NCI-H1048 (cell line): Measurements from ENCODE around the gene KRTAP12-1.

Experiments used
- DNase-seq: peaks from one replicate; lab custom pipeline; 2025; lab: John Stamatoyannopoulos, UW

The KRTAP12-1 gene

GRCh38 chr21:44711327-44712202 is 29.6 kb upstream of the KRTAP12-1 start, which contains the start of gene TSPEAR:
TSS of gene TSPEAR (minus strand) at chr21:44711572. CDS start at chr21:44711514, 58 bp downstream.
- DNase-seq: no peak

DNA sequence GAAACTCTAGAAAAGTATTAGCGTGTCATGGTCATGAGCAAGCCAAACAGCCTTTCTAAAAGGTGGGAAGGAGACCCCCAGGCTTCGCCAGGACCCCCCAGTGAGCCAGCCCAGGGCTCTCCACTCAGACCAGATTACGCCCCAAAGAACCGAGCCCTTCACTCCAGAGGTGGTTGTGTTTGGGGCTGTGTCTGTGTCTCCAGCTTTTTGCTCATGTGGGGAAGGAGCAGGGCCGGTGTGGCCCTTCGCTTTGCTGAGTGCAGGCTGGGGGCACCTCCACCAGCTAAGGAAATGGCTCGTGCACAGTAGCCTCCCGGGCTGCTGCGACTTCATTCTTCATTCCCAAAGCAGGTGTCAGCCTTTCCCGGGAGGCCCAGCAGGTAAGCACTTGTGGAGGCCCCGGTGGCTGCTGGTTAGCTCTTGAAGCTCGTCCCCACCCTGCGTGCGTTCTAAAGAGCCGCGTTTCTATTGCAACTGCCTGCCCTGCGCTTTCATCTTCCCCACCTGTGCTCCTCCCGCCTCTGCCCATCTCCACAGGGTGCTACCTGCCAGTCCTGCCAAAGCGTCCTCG is 28.9 kb upstream of the KRTAP12-1 start:
- DNase-seq: no peak

DNA sequence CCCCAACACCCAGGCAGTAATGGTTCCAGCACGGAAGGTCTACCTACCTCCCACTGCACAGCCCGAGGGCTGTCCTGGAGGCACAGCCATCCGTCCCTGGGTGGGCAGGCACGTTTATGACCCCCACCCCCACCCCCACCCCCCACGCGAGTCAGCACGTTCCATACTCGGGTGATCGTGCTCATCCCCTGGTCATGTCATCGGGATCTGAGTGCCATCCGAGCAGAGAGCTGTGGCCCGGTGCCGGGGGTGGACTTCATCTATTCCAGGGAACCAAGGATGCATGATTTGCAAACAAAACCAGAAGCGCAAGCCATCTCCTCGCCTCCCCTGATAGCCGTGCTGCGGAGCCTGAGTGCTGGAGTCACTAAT is 28.3 kb upstream of the KRTAP12-1 start:
- no peak for DNase-seq

DNA sequence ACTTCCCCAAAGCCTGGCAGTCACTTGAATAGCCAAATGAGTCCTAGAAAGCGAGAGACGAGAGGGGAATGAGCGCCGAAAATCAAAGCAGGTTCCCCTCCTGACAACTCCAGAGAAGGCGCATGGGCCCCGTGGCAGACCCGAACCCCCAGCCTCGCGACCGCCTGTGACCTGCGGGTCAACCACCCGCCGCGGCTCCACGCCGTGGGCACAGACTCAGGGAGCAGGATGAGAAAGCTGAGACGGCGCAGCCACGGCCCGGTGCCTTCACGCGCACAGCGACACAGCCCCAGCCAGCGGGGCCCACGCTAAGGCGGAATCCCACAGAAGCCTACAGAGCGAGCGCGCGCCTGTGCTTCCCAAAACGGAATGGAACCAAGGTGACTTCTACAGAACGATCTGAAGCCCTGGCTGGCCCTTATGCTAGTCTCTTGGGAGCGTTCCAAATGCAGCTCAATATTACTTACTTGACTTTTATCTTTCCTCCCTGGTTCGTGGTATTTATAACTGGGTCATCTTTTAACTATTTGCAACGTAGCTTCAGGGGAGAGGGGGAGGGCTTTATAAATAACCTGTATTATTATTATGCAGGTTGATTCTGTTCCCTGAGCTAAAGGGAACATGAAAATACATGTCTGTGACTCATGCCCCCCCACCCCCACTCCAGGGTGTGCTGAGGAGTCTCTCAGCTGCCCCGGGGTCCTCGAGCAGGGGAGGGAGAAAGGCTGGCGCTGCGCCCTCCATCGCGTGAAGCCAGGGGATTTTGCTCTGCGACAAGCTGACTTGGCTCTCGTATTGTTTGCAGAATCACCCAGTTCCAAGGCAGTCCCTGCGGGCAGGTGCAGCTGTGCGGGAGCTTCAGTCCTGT is 27.7 kb upstream of the KRTAP12-1 start:
- DNase-seq: no peak

DNA sequence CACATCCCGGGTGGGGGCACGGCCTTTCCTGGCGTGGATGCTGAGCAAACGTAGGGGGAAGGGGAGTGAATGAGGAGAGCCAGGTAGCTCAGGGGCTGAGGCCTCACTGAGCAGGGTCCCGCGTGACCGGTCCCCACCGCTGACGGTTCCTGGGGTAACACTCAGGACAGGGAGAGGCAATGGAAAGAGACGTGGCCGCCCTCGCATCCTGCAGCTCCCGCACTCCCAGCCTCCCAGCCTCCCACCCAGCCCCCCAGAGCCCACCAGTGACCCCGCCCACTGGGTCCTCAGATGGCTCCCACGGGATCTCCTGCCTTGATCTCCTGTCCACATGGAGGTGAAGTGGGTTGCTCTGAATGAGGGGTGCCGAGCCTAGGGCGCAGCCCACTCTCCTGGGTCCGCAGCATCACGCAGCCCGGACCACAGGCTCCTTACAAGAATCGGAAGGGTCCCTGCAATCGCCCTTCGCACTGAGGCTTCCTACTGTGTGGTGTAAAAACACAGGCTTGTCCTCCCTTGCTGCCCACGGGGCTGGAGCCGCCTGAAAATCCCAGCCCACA is 27.0 kb upstream of the KRTAP12-1 start:
- no peak for DNase-seq

GRCh38 chr21:44708213-44708865 is 26.4 kb upstream of the KRTAP12-1 start:
- no peak for DNase-seq

GRCh38 chr21:44706706-44707581 is 25.0 kb upstream of the KRTAP12-1 start:
- no peak for DNase-seq

DNA sequence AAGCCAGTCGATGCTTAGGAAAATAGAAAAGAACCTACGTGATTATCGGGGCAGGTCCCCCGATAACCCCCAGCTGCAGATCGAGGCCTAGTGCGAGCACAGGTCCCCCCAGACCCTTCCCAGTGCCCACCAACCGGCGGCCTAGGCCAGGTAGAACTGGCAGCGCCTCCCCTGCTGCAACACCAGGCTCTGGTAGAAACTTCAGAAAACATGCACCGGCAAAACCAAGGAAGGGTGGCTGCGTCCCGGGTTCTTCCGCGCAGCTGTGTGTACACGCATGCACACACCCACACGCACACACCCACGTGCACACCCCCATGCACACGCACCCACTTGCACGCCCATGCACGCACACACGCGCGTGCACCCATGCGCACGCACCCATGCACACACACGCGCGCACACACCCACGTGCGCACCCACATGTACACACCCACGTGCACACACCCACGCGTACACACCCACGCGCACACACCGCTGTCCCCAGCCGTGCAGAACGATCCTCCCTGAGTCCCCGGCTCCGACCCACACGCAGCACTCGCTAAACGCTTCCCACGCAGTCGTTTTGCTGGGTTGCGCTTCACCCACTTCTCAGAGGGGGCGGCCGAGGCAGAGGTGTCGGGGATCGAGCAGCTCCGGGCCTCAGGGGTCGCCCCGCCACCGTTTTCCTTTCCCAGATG is 24.2 kb upstream of the KRTAP12-1 start:
- DNase-seq: no peak

- no peak for DNase-seq
Measured at GRCh38 chr21:44704636-44705001, 22.7 kb upstream of the KRTAP12-1 start.

DNA sequence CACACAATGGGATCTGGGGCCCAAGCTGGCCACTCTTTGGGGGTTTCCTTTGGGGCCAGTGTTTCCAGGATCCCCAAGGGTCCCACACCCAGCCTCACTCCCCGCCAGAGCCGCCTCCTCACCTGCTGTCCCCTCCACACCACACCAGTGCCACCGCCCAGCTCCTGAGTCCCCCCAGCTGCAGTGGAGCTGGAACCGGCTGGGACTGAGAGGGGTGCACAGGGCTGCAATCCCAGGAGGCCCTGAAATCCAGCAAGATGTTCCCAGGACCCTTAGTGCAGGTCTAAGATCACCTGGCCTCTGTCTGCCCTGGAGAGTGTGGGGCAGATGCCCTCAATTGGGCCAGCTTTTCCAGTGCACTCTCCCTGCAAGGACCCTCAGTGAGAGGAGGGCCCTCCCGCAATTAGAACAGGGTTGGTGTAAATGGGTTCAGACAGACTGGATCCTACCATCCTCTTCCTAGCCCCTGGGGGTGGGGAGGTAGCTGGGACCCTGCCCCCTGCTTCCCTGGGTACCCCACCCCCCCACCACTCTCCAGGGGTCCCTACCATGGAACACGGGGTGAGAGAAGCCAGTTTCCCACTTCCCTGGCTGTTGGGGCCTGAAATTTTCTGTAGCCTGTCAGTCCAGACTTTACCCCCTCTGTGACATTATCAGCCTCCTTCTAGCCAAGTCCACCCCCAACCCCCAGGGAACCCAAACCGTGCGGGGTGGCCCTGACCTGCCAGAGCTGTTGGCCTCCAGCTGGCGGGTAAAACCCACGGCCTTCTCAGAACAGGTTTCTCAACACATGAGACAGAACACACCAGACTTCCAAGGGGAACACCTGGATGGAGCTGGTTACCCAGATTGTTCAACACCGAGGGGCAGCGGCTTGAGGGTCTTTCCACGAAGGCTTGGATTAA is 22.0 kb upstream of the KRTAP12-1 start:
- no peak for DNase-seq

DNA sequence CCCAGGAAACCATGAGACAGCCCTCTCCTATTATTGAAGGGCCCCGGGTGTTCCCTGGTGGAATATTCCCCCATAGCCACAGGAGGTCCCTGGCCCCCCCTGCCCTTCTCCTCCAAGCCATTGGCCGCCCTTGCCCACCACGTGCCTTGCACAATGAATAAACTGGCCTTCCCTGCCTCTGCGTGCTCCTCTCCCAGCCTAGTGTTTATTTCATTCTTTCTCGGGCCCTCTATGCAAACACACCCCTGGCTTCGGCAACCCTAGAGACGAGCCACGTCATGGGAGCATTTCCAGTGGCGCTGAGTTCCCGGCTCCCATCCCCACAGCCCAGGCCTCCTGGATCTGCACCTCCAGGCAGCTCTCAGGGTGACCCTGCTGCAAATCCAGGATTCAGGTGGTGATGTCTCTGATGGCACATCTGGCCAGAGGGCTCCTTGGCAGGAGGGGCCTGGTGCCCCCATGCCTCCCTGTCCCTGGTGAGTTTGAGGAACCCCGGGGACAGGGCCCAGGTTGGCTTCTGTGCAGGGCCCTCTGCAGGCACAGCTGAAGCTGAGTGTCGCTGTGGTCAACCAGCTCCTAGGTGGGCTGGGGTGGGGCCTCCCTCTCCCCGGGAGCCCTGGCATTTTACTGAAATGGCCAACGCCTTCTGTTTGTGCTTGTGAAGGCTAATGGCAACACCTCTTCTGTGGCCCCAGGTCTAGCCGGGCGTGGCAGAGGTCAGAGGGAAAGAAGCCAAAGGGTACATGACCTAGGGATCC is 21.2 kb upstream of the KRTAP12-1 start:
- DNase-seq: no peak

DNA sequence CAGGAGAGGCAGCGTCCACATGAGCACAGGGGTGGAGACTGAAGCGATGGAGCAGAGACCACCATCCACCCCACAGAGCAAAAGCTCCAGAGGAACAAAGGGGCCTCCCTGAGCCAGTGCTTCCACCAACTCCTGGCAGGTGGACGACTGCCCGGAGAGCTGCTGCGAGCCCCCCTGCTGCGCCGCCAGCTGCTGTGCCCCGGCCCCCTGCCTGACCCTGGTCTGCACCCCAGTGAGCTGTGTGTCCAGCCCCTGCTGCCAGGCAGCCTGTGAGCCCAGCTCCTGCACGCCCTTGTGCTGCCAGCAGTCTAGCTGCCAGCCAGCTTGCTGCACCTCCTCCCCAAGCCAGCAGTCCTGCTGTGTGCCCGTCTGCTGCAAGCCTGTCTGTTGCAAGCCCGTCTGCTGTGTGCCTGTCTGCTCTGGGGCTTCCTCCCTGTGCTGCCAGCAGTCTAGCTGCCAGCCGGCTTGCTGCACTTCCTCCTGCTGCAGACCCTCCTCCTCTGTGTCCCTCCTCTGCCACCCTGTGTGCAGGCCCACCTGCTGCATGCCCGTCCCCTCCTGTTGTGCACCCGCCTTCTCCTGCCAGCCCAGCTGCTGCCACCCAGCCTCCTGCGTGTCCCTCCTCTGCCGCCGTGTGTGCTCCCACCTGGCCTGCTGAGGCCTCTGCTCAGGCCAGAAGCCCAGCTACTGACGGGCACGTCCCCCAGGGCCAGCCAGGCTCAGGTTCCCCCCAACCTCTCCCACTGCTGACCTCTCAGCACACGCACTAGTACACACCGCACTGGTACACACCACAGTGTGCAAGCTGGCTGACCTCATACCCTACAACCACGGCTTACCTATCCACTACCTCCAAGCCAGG is 20.4 kb upstream of the KRTAP12-1 start:
- no peak for DNase-seq

GRCh38 chr21:44701541-44701940 is 19.6 kb upstream of the KRTAP12-1 start:
- no peak for DNase-seq

GRCh38 chr21:44701023-44701400 is 19.0 kb upstream of the KRTAP12-1 start:
- no peak for DNase-seq

DNA sequence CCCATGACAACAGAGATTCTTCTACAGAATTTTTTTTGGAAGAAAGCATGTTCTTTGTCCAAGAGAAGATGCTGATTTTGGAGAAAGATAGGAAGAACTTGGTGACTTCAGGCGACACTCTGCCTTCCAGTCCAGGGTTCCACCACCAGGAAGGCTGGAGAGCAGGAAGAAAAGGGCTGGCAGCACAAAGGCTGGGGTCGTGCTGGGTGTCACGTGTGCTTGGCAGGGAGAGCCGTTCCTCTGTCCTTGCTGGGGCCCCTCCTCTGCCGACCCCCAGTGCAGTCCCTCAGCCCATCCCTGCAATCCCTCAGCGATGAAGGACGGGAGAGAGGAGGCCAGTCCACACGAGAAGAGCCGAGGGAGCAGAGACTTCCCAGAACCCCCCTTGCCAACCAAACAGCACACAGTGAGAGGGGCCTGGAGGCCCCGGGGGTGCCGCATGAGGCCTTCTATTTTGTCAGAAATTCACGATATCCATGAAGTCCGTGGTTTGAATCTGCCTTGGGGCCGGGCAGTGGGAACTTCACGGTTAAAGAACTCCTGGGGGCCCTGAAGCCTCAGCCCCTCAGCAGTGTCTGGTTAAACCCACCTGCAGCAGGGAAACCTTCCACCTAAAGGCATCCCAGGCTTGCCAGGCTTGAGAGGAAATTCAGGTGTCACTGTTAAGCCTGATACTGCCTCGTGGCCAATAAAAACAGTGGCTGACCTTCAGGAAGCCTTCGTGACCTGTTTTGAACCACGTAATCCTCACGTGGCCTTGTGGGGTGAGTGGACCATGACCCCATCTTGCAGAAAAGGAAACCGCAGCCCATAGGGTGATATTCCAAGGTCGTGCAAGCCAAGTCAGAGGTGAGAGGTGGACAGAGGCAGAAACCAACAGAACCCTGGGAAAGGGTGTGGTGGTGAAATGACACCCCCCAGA is 18.4 kb upstream of the KRTAP12-1 start:
- no peak for DNase-seq

- DNase-seq: no peak
Measured at GRCh38 chr21:44699502-44700001, 17.6 kb upstream of the KRTAP12-1 start.
